GM12878 (cell line): ENCODE results near the gene GPX7. TPM values are rescaled to one million over a fixed set of nuclear protein-coding genes. Genes with fewer than 3 reads are reported as not detected.

Experiments used
- ATAC-seq: fragments of 200-7000 bp; cut with Tn5 transposase; 3 replicates; pipeline ENCODE4 v1.9.1; 2020; ENCODE audit warnings: mild to moderate bottlenecking, moderate library complexity
- BruUV-seq: library from RNA; stranded (reverse); fragments of 400-500 nt; replicated peaks from 2 replicates; lab custom pipeline; 2021; lab: Mats Ljungman, UMichigan
- CTCF ChIA-PET: fragments of 300-600 bp; sonication (Branson Sonifier 250); formaldehyde crosslinking; extraction: SDS; loops from one replicate; lab custom pipeline; 2021; ENCODE audit warnings: inconsistent platforms; lab: Yijun Ruan, JAX
- POLR2A ChIA-PET: fragments of 350-600 bp; formaldehyde crosslinking; extraction: SDS; loops from one replicate; lab custom pipeline; 2021; ENCODE audit warnings: inconsistent platforms; lab: Charles Lee
- RAD21 ChIA-PET: fragments of 300-600 bp; sonication (Branson Sonifier 250); formaldehyde crosslinking; loops from one replicate; lab custom pipeline; 2023; ENCODE audit warnings: antibody characterized with exemption; ENCODE audit not compliant: unreplicated experiment; lab: Charles Lee
- SMC1A ChIA-PET: fragments of 300-600 bp; sonication (Branson Sonifier 250); formaldehyde crosslinking; loops from one replicate; lab custom pipeline; 2023; ENCODE audit not compliant: unreplicated experiment, uncharacterized antibody; lab: Charles Lee
- DNase-seq: peaks from one replicate; pipeline ENCODE4 v3.0.0-alpha.2; 2011; ENCODE audit warnings: low read depth, low spot score
- FAIRE-seq: peaks from 3 replicates; lab custom pipeline; 2011; peaks lifted over from hg19 to GRCh38; lab: Jason Lieb, UNC
- H2AFZ ChIP-seq: 2 replicates; pipeline ENCODE4 v1.6.0; 2011; ENCODE audit warnings: low read depth, low read length, control low read depth; ENCODE audit not compliant: control insufficient read depth
- H3K27ac ChIP-seq: 2 replicates; pipeline ENCODE4 v1.5.1; 2011; ENCODE audit warnings: control low read depth; ENCODE audit not compliant: control insufficient read depth, insufficient read depth
- H3K27me3 ChIP-seq, 2 experiments: replicated peaks in 1 of 2; 2 replicates each; pipeline versions ENCODE4 v1.6.0 to v1.6.1; 2011; ENCODE audit warnings: low read length in 1 of 2; ENCODE audit not compliant: control insufficient read depth in 2 of 2, insufficient read depth in 2 of 2
- H3K36me3 ChIP-seq, 2 experiments: 2 replicates each; pipeline ENCODE4 v1.5.1; 2011; ENCODE audit warnings: low read length in 1 of 2; ENCODE audit not compliant: control insufficient read depth in 2 of 2, insufficient read depth in 2 of 2
- H3K4me1 ChIP-seq: 2 replicates; pipeline ENCODE4 v1.6.1; 2011; ENCODE audit warnings: mild to moderate bottlenecking, low read length, moderate library complexity, mixed read lengths; ENCODE audit not compliant: control insufficient read depth, insufficient read depth
- H3K4me2 ChIP-seq: 2 replicates; pipeline ENCODE4 v1.6.0; 2011; ENCODE audit warnings: control low read depth; ENCODE audit not compliant: control insufficient read depth, insufficient read depth
- H3K4me3 ChIP-seq: fragments of 200-600 bp; sonication (generic); 2 replicates; pipeline ENCODE4 v1.5.1; 2016
- H3K79me2 ChIP-seq: 2 replicates; pipeline ENCODE4 v1.6.0; 2011; ENCODE audit warnings: low read length; ENCODE audit not compliant: control insufficient read depth, insufficient read depth
- H3K9ac ChIP-seq: 2 replicates; pipeline ENCODE4 v1.8.0; 2011; ENCODE audit warnings: low read length, control low read depth, mixed read lengths; ENCODE audit not compliant: control insufficient read depth, insufficient read depth
- H3K9me3 ChIP-seq: replicated peaks from 3 replicates; pipeline ENCODE4 v1.5.1; 2011; ENCODE audit warnings: mild to moderate bottlenecking, low read length; ENCODE audit not compliant: control insufficient read depth, insufficient read depth
- H4K20me1 ChIP-seq: 2 replicates; pipeline ENCODE4 v1.6.0; 2011; ENCODE audit not compliant: control insufficient read depth, insufficient read depth
- EZH2 ChIP-seq: IDR thresholded peaks from 2 replicates; pipeline ENCODE4 v1.6.1; 2012; ENCODE audit warnings: low read depth, mild to moderate bottlenecking, control low read depth, inconsistent platforms, low read length, borderline replicate concordance; ENCODE audit not compliant: control insufficient read depth
- HCFC1 ChIP-seq: fragments of 150-350 bp; IDR thresholded peaks from 2 replicates; pipeline ENCODE4 v1.6.1; 2014; ENCODE audit warnings: low read length
- NKRF ChIP-seq: fragments of 450-650 bp; conservative IDR thresholded peaks from 2 replicates; pipeline ENCODE4 v1.6.1; 2017; ENCODE audit warnings: mild to moderate bottlenecking, moderate library complexity
- POLR2AphosphoS5 ChIP-seq: IDR thresholded peaks from 2 replicates; pipeline ENCODE4 v1.6.1; 2011; ENCODE audit warnings: mild to moderate bottlenecking, low read length, inconsistent platforms
- REST ChIP-seq: IDR thresholded peaks from 2 replicates; pipeline ENCODE4 v1.6.1; 2012; ENCODE audit warnings: mild to moderate bottlenecking, low read depth, low read length
- WGBS: methylation state at CpG from one replicate; pipeline ENCODE4 v1.1.6; 2016; ENCODE audit warnings: low lambda C conversion rate; ENCODE audit not compliant: insufficient replicate concordance, insufficient coverage; ENCODE audit errors: missing lambda C conversion rate; 5-methylcytosine and 5-hydroxymethylcytosine counted together
- in situ Hi-C: fragments of 300-500 bp; cut with MboI; formaldehyde crosslinking; loops from 9 replicates; pipeline ENCODE4 v1.14.3; 2018; ENCODE audit warnings: mixed read lengths
- intact Hi-C: fragments of 100-400 bp; cut with micrococcal nuclease; formaldehyde crosslinking; loops from one replicate; pipeline ENCODE4 v1.14.2; 2022; ENCODE audit not compliant: unreplicated experiment
- polyA plus RNA-seq, 11 experiments: library from polyadenylated mRNA; depleted of rRNA in 4 of 11; unstranded in 6 of 11; stranded (reverse) in 5 of 11; fragments of >200 nt; fragmentation: Nextera tagmentation in 4 of 11; fragmentation: Illumina TruSeq in 1 of 11; extraction: Ambion mirVana in 4 of 11; extraction: Trizol in 1 of 11; gene quantifications; 1 replicate in 1 of 11; 2 replicates in 10 of 11; pipeline versions ENCODE4 v1.2.1 to v1.2.3, GENCODE V29; 2011 to 2016; ENCODE audit warnings: inconsistent platforms in 2 of 11, missing spikeins in 2 of 11, low read depth in 1 of 11
- total RNA-seq, 4 experiments: library from RNA; depleted of rRNA in 3 of 4; stranded (reverse); fragments of >200 nt in 3 of 4; fragmentation: Illumina TruSeq in 1 of 4; extraction: Trizol in 1 of 4; gene quantifications; 2 replicates each; pipeline versions ENCODE4 v1.2.1 to v1.2.3, GENCODE V29; 2013 to 2021

The GPX7 gene
- total and polyA plus RNA-seq, 10 of the 15 experiments (the other 5 are each of a cell fraction or from before 2014, with no cell fraction given): 1.9 to 4.2 (median 2.5) TPM; not detected in 1

- no peak for TF ChIP-seq EZH2
These were observed 24.9 kb downstream of the GPX7 start (continued) for GRCh38 chr1:52627028-52627427.

- Histone ChIP-seq H4K20me1 (no peaks in the 10 kb centered on the region), H3K27ac (no peak overlapping the region), H3K27me3 (peaks cover 4 to 8% of the 10 kb centered on the region in 2 experiments; a peak in 3 of 4 replicates), H3K9ac (no peak overlapping the region), H2AFZ (no peak overlapping the region), H3K4me3 (no peak overlapping the region), H3K4me1 (peaks cover 9% of the 10 kb centered on the region; the same call in 1 of the 2 replicates), H3K36me3 (no peaks in the 10 kb centered on the region), H3K79me2 (no peaks in the 10 kb centered on the region), H3K9me3 (no peaks in the 10 kb centered on the region; the same call in 2 of the 3 replicates), H3K4me2 (no peak overlapping the region)
- FAIRE-seq: no peak
- 62% methylated on average over 8 of the region's 8 CpGs for WGBS
- BruUV-seq: no TSS peak
- ATAC-seq: no peak
- ChIA-PET SMC1A (interaction anchor here (1.1 kb wide), 1 partner anchor 40 kb away, joined by 3 read pairs; no protein-coding TSS in a partner anchor), CTCF (interaction anchor here (0.8 kb wide), 1 partner anchor 223 kb away, joined by 3 read pairs; no protein-coding TSS in a partner anchor), RAD21 (interaction anchor here (0.5 kb wide), 1 partner anchor 53 kb away, joined by 4 read pairs; no protein-coding TSS in a partner anchor), POLR2A (no interaction called here)
- no peak for DNase-seq
- intact Hi-C loops (no loop called here), in situ Hi-C loops (no loop called here)
- no peak for TF ChIP-seq HCFC1
- TF ChIP-seq NKRF: no peak
- TF ChIP-seq POLR2AphosphoS5: no peak
- no peak for TF ChIP-seq REST
These were observed 26.6 kb downstream of the GPX7 start for GRCh38 chr1:52628614-52629324.
